ENCODE results near the gene CHD1.

Gene CHD1

DNA sequence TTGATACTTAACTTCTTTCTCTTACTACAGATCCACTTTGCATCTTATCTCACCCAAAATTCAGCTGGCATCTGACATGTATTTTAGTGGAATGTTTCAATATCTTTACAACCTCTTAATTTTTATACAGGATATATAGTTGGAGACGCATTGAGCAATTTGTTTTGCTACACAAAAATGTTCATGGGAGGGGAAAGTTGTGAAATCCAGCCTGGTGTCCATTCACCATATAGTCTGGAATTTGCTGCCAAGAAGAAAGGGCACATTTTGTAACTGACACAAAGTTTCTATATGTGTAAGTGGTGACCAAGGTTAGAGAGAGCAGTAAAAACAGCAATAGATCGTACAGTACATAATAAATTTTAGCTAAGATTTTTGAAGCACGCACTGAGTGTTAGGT is 14.0 kb upstream of the CHD1 start:
- no peaks in the 10 kb centered on the region for H3K36me3 ChIP-seq
- TF ChIP-seq, protein P1, sequence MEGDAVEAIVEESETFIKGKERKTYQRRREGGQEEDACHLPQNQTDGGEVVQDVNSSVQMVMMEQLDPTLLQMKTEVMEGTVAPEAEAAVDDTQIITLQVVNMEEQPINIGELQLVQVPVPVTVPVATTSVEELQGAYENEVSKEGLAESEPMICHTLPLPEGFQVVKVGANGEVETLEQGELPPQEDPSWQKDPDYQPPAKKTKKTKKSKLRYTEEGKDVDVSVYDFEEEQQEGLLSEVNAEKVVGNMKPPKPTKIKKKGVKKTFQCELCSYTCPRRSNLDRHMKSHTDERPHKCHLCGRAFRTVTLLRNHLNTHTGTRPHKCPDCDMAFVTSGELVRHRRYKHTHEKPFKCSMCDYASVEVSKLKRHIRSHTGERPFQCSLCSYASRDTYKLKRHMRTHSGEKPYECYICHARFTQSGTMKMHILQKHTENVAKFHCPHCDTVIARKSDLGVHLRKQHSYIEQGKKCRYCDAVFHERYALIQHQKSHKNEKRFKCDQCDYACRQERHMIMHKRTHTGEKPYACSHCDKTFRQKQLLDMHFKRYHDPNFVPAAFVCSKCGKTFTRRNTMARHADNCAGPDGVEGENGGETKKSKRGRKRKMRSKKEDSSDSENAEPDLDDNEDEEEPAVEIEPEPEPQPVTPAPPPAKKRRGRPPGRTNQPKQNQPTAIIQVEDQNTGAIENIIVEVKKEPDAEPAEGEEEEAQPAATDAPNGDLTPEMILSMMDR (IDR thresholded peaks at IDR 0.05) = no peak
- H3K27me3 ChIP-seq = no peaks in the 10 kb centered on the region
- H3K9me3 ChIP-seq = no peaks in the 10 kb centered on the region
- H3K27ac ChIP-seq = peak overlapping the region; percentile 86
- H3K4me1 ChIP-seq (ENCODE audit: control insufficient read depth in 1 of 2, insufficient read depth in 1 of 2, low read depth in 1 of 2, low read length in 1 of 2) = peaks cover 42 to 50% of the 10 kb centered on the region in 2 experiments
- no peak overlapping the region for H3K4me3 ChIP-seq (ENCODE audit: low read depth in 1 of 2, low read length in 1 of 2)

DNA sequence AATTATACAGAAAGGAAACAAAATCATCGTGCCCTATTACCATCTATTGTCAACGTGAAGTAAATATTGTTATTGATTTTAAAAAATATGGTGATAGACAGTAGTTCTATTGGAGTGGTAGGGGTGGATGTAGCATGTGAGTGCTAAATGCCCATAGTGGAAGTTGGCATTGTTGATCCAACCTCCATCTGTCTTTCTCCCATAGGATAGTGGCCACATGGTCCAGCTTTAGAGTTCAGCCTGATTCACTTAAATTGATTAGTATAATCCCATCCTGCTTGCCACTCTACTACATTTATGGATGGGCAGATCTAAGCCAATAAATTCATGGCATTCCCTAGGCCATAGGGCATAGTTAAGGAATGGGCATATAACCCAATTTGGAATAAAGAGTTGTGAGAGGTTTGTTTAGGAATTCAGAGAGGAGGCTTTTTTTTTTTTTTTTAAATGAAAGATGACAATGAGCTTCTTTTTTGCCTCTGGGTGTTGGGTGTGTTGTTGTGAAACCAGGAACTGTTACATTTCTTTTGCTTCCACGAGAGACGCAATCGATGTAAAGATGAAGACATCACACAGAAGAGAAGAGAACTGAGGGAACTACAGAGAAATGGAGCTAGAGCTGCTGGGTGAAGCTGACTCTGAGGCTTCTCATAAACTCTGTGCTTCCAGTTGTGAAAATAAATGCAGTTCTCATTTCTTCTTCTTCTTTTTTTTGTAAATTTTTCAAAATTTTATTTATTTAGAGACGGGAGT is 12.5 kb upstream of the CHD1 start:
- peak overlapping the region; percentile 31 for H3K4me3 ChIP-seq (ENCODE audit: low read depth in 1 of 2, low read length in 1 of 2)
- H3K27me3 ChIP-seq = no peaks in the 10 kb centered on the region
- TF ChIP-seq, protein P1 (IDR thresholded peaks at IDR 0.05) = no peak
- peak overlapping the region; percentile 86 for H3K27ac ChIP-seq
- H3K9me3 ChIP-seq = no peaks in the 10 kb centered on the region
- peaks cover 2% of the 10 kb centered on the region for H3K36me3 ChIP-seq
- peaks cover 42 to 50% of the 10 kb centered on the region in 2 experiments for H3K4me1 ChIP-seq (ENCODE audit: control insufficient read depth in 1 of 2, insufficient read depth in 1 of 2, low read depth in 1 of 2, low read length in 1 of 2)

GRCh38 chr5:98940581-98940980 is 11.8 kb upstream of the CHD1 start:
- peaks cover 4% of the 10 kb centered on the region for H3K36me3 ChIP-seq
- peaks cover 42 to 50% of the 10 kb centered on the region in 2 experiments for H3K4me1 ChIP-seq (ENCODE audit: control insufficient read depth in 1 of 2, insufficient read depth in 1 of 2, low read depth in 1 of 2, low read length in 1 of 2)
- H3K4me3 ChIP-seq (ENCODE audit: low read depth in 1 of 2, low read length in 1 of 2) = peak overlapping the region in 1 of 2 experiments; percentile 31
- H3K27ac ChIP-seq = peak overlapping the region; percentile 86
- H3K9me3 ChIP-seq = no peaks in the 10 kb centered on the region
- no peaks in the 10 kb centered on the region for H3K27me3 ChIP-seq
- TF ChIP-seq, protein P1 (IDR thresholded peaks at IDR 0.05) = no peak

GRCh38 chr5:98938464-98938863 is 9.7 kb upstream of the CHD1 start:
- Histone ChIP-seq H3K27ac (peak overlapping the region; percentile 86), H3K4me1 (ENCODE audit: control insufficient read depth in 1 of 2, insufficient read depth in 1 of 2, low read depth in 1 of 2, low read length in 1 of 2) (peaks cover 59 to 67% of the 10 kb centered on the region in 2 experiments)
- TF ChIP-seq, protein P1 (IDR thresholded peaks at IDR 0.05) = no peak

DNA sequence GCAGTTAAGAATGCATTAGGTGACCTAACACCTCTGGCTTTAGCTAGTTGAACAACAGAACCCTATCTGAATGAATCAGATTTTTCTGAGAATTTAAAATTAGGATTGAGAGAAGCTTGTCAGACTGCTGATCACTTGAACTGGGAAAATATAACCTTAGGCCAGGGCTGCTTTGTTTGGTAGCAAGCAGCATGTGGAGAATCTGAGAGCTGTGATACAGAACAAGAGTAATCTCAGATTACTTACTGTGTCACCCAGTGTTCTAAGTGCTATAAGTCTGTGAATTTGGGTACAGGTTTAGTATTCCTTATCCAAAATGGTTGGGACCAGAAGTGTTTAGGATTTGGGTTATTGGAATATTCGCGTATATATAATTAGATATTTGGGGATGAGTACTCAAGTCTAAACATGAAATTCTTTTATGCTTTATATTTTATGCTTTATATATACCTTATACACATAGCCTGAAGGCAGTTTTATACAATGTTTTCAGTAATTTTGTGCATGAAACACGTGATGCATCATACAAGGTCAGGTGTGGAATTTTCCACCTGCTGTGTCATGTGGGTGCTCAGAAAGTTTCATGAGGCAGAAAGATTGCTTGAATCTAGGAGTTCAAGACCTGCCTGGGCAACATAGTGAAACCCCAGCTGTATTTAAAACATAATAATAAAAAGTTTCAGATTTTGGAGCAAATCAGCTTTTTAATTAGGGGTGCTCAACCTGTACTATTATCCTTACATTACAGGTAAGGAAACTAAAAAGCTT is 8.3 kb upstream of the CHD1 start:
- peaks cover 4% of the 10 kb centered on the region for H3K36me3 ChIP-seq
- no peak overlapping the region for H3K4me3 ChIP-seq (ENCODE audit: low read depth in 1 of 2, low read length in 1 of 2)
- TF ChIP-seq, protein P1 (IDR thresholded peaks at IDR 0.05) = no peak
- H3K27ac ChIP-seq = no peak overlapping the region
- peaks cover 59 to 65% of the 10 kb centered on the region in 2 experiments for H3K4me1 ChIP-seq (ENCODE audit: control insufficient read depth in 1 of 2, insufficient read depth in 1 of 2, low read depth in 1 of 2, low read length in 1 of 2)
- no peaks in the 10 kb centered on the region for H3K9me3 ChIP-seq
- H3K27me3 ChIP-seq = no peaks in the 10 kb centered on the region

More at GRCh38 chr5:98938464-98938863, 9.7 kb upstream of the CHD1 start:
- Histone ChIP-seq H3K27me3 (no peaks in the 10 kb centered on the region), H3K36me3 (peaks cover 4% of the 10 kb centered on the region), H3K4me3 (ENCODE audit: low read depth in 1 of 2, low read length in 1 of 2) (no peak overlapping the region), H3K9me3 (no peaks in the 10 kb centered on the region)
